C1 segment of cervical spinal cord (tissue), 14 donors: Measurements from ENCODE around the gene GALNT7.

Source experiments
- DNase-seq, 14 donors: peaks; one replicate each; lab custom pipeline; 2025; lab: John Stamatoyannopoulos, UW

Gene GALNT7

DNA sequence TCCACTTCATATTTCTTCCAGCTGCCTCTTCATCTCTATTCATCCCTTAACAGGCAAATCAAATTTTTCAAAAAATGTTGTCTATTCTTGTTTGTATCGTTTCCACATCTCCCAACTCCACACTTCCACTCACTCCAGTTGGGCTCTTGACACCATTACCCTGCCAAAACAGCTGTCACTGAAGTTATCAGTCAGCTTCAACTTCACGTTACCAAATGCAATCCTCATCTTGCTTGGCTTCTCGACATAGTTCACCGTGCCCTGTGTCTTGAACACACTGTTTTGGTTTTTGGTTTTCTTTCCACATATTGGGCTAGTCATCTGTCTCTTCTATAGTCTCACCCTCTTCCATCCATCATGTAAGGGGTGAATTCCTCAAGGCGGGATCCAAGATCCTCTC, 65.2 kb downstream of the GALNT7 start:
- DNase-seq: no peak

DNA sequence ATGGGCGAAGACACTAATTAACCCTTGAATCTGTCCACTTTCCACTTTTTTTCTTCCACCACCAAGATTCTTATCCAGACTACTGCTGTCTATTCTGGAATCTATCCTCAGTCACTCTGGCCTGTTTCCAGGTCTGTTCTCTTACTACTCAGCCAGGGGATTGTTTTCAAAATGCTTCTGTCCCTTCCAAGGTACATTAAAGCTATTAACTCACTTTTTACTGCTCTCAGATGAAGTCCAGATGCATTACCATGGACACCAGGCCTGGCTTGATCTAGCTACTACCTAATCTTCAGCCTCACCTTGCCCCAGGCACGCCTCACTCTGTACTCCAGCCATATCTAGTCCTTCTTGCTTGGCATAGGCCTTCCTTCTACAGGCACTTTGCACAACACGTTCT, 66.4 kb downstream of the GALNT7 start:
- no peak for DNase-seq

DNA sequence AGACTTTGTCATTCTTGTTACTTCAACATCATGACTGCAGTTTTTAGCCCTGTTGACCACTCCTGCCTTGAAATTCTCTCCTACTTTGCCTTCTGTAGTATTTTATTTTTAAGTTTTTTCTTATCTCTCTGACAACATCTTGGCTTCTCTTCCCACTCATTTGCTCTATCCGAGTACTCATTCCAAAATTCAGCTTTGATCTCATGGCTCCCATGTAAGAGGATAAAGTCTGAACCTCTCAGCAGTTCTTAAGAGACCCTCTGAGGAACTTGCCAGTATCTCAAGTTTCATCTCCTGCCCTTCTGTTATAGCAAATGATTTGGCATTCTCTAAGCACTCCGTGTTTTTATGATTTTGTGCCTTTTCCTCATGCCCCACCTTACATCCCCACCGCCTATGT, 67.7 kb downstream of the GALNT7 start:
- DNase-seq: no peak

DNA sequence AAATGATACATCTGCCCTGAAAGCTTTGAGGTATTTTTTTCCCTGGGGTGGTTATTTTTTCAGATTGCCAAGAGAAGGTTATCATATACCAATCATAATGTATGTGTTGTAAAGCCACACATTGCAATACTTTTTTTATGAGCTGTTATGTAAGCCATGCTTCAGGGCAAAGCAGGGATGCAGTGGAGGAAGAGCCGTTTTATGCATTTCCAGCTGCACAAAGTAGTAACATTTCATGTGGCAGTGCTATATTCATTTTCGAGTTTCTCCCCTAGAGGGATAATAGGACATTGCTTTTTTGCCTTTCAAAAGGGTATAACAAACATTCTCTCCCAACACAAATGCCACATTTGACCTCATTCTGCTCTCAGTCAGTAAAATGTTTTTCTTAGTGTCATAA, 68.5 kb downstream of the GALNT7 start:
- no peak for DNase-seq

DNA sequence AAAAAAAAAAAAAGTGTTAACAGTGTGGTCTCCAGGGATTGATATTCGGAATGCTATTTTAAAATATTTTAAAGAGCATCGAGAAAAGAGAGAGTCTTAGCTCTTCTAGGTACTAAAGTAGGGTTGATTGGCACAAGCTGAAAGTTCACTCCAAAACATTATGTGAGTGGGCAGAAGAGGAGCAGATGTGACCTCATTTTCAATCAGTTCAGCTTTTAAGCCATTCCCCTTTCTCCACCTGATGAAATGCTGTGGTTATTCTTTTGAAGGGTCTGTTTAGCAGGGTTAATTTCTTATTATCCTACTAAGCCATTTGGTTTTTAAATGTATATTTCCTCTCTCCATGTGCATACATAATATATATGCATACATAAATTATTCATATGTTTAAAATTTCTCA, 69.2 kb downstream of the GALNT7 start:
- DNase-seq: peak in 1 of 14 donors; percentile 62

DNA sequence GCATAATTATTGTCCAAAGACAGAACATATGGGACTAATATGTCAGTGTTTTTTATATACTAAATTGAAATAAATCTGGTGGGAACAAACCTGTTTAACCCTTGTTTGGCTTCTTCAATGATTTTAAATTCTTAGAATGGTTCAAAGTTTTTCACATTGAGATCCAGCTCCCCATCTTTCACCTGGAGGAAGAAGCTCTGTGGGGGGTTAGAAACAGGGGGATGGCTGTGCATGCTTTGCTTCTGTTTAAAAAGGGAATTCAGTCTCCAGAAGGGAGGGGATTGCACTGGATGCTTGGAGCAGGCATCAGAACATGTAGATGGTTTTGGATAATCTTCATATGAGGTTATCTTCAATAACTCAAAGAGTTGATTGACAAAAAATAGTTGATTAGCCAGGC, 72.1 kb downstream of the GALNT7 start:
- no peak for DNase-seq

DNA sequence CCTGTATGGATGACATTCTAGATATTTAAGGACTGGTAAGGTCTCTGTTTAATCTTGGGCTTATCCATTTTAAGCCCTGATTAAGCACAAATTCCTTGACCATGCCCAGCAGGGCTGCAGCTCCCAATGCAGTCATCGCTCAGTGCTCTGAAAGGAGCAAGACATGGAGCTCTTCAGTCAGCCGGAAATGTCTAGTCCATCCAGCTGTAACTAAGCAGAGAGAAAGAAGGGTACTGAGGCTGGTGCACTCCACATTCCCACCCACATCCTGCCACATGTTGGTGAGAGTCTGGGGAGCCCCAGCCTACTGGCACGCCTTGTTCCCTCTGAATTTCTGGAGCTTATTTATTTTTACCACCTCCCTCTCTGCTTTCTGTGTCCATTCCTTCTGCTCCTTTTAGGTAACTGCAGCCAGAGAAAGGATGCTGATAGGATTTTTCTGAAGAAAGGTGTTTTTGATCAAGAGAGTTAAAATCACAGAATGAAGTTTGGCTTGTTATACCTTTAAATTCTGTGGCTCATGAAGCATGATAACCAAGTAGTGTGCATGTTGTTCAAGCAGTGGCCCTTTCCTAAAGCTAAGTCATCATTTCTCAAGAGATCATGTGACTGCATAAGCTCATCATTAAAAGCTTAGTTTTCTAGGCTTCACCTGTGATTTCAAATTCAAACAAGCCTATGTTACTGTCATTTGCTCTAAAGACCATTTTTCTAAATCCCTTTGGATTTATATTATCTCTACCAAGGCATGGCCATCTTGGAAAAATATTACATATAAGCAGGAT, 74.0 kb downstream of the GALNT7 start:
- DNase-seq: no peak

DNA sequence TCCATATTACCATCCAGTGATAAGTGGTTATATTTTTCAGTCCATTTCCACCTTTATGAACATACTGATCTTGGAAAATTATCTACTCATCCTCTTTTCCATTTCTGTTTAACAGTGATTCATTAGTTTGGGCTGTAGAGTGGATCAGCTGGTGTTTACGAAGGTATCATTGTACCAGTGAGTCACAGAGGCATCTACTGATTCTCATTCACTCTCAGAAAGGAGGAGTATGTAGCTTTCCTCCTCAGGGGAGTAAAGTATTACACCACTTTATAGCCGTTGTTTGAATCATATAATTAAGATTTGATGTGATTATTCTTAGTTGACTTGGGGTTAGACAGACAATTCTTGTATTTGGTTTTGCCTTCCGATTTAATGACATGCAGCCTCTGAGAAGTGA, 74.7 kb downstream of the GALNT7 start:
- DNase-seq: no peak

DNA sequence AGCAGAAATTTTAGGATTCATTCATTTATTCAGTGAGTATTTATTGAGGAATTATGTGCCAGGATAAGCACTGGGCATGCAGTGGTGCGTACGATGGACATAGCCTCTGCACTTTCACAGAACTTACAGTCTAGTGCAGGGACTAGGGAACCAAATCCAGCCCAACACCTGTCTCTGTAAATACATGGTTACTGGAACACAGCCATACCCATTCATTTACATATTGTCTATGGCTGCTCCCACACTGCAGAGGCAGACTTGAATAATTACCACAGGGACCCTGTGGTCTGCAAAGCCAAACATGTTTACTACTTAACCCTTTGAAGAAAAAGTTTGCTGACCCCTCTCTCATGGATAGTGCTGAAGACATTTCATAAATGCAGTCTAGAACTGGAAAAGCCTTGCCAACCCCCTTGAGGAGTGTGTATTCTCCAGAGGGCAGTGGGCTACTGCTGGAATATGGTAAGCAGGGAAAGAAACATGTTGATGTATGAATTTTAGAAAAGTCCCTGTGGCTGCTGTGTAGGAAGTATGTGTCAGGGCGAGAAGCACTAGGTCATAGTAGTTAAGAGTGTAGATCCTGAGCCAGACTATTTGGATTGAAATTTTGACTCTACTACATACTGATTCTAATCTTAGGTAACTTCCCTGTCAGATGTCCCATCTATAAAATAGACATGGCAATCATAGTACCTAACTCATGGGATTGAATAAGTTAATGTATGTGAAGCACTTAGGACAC, 75.5 kb downstream of the GALNT7 start:
- DNase-seq: no peak

DNA sequence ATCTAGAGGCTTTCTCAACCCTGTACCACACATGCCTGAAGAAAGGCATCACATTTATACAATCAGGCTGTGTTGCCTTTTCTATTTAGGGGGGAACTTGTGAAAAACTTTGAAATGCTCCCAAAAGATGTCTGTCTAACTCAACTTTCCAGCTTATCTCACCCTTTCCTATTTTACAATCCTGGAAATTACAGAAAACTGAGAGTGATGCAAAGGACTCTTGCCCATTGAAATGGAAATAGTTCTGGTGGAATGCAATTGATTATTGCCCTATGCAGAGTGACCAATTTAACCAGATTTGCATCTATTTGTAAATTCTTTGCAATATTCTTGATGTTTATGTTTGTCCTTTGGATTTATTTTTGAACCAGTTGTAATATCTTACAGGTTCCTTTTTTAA, 77.3 kb downstream of the GALNT7 start:
- no peak for DNase-seq

DNA sequence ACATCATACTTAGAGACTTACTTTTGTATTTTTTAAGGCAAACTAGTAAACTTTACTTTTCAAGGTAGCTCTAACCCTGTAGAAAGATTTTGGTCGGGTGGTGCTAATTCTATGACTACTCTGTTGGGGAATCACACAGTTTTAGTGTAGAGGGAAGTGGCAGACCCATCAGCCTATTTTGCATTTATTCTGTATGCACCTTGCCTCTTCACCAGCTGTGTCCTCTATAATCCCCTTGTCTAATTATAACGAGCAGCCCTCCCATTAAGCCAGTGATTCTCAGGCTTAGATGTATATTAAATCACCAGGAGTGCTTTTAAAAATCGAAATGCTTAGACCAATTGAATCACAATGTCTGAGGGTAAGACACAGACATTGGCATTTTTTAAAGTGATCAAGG, 78.1 kb downstream of the GALNT7 start:
- no peak for DNase-seq

DNA sequence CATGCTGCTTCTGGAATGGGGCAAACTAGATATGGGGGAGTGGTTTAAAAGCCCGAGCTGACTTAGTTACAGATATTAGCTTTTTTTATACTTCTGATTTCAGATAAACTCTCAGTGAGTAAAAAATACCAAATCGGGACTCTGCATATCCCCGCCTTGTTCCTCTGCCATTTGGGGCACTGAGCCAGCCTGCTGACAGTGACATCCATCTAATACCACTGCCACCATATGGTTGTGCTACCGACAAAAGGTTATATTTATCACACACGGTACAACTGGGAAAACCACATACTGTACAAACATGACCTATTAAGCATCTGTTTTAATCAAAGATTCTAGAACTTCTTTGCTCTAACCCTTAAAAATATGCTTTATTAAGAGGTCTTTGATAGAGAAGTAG, 78.7 kb downstream of the GALNT7 start:
- peak in 2 of 14 donors; percentile 9 to 93 for DNase-seq

DNA sequence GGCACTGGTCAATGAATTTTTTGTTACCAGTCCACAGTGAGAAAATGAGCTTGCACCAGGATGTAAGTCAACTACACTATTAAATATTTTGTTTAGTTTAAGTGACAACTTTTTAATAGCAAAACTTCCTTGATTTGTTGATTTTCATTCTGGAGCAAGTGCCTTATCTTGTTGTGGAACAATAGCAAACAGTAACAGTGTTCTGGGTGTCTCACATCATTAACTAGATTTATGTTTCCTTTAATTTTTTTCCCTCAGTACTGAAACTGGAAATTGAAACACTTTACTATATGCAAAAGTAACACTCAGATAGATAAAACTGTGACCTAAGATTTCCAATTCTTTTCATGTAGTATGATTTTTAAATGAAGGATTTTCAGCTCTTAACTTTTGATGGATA, 80.1 kb downstream of the GALNT7 start:
- no peak for DNase-seq

DNA sequence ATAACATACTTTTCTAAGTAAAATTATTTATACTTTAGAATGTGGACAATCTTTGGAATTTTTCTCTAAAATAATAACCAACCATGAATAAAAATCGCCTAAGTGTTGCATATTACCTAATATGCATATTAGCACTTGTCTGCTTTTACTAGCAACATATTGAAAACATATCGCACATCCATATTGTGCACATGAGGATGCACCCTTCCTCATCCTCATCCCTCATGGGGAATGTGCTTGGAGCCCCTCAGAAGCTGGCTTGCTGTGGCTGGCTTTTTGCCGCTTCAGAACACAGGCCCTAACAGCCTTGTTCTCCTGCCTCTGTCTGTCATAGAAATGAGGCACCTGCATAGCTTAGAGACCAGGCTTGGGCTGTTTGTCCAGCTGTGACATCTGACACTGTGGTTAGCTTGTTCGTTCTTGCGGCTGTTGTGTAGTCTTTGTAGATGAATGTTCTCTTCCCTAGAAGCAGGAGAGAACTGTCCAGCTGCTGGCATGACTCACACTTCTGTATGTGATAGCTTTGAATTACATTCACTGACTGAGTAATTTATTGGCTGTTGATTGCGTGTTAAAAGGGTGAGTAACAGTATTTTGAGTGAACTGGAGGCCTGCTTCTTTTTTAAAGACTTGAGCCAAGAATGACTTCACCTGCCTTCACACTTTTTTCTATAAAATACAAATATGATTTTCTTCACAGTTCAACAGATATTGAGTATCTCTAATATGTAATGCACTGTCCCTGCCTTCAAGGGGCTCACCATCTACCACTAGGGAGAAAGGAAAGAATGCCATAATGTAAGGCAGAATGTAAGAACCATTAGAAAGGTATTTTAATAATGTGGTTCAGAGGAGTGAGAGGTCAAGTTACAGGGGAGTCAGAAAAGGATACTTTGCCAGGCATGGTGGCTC, 83.7 kb downstream of the GALNT7 start:
- DNase-seq: peak in 4 of 14 donors; percentile 1 to 53 (median 24)

DNA sequence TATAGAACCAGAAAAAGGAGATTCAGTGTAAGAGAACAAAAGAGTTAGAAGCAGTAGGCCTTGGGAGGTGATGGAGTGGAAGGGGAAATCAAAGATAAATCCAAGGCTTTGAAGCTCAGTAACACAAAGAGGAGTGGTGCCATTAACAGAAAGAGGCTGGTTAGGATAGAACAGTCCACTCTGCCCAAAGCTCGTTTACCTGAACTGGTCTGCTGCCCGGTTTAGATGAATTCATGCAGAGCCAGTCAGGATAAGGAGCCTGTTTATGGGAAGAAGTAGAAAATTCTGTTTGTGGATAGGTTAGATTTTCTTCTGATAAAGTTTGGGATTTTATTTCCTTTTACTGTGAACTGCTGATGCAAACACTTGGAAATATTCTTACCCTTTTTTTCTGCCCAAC, 85.0 kb downstream of the GALNT7 start:
- DNase-seq: peak in 1 of 14 donors; percentile 60

DNA sequence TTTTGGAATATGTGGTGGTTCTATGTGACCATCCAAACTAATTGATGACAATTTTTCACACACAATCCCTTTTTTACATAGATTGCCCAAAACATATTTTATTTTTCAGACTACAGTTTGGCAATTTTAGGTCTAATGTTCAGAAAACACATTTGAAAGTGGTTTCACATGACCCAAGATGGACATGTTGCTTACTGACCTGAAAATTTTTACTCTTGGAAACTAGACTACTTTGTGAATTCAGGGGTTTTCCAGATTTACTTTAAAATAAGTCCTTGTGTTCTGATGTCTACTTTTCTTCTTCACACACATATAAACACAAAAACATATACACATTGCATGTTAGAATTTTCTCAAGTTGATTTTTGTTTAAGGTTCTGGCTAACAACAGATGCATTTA, 86.0 kb downstream of the GALNT7 start:
- no peak for DNase-seq

DNA sequence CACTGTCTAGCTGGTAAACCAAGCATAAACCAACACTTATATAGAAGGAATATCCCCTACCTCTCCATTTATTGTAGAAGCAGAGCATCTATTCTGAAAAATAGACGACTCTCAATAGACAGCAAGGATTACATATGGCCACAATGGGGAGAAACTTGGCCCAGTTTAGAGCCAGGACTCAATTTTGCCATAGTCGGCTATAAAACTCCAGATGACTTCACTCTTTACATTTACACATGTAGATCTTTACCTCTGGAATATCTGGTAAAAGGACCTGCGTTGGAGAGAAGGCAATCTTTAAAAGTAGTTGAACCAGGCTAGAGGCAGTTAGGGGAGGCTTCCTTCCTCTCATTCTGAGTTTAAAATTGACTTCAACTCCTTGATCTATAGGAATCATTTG, 88.2 kb downstream of the GALNT7 start:
- DNase-seq: no peak

DNA sequence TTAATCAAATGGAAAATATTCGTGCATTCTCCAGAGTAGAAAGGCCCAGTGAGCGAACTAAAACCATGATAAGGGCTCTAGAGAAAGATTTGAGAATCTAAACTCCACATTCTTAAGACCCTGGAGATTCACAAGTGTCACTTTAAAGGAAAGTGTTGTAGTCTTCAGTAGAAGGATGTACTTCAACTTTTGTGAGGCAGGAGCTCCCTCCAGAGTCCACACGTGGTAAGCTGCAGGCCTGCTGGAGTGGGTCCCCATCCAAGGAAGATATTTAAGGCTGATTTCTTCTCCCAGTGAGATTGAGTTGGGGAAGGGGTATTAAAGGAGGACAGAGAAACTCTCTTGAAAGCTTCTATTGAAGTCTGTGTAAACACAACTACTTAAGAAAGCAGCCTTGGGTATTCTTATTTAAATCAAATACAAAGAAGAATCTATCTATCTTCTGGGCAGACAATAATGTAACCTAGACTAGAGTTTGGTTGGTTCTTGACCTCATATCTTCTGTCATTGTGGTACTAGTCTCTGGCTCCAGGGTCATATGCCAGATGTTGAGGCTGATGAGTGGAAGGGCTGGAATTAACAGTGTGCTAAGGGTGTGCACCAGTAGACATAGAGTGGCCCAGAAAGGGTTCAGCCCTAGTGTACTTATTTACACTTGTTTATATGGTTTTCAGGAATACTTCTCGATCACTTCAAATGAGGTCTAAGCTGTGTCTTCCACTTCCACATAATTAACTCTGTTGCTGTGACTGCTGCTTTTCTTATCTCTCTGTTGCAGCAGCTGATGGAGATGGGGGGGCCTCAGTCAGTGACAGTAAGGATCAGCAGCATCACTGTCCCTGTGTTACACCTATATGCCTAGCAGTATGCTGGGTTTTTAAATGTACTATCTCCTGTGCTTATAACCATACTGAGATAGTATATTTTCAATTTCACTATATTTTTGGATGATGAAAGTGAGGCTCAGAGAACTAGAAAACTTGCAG, 89.4 kb downstream of the GALNT7 start:
- DNase-seq: peak in 9 of 14 donors; percentile 13 to 82 (median 30)

DNA sequence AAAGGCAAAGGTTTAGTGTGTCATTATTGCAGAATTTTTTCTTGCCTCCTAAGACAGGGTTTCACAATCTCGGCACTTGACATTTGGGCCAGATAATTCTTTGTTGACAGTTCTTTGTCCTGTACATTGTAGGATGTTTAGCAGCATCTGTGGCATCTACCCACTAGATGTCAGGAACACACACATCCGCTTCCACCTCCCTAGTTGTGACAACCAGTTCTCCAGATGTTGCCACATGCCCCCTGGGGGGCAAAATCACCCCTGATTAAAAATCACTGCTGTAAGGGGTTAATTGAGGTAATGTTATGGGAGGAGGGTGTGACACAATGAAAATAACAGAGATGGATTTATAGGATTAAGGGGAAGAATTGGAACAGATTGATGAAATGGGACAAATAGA, 90.3 kb downstream of the GALNT7 start:
- no peak for DNase-seq

DNA sequence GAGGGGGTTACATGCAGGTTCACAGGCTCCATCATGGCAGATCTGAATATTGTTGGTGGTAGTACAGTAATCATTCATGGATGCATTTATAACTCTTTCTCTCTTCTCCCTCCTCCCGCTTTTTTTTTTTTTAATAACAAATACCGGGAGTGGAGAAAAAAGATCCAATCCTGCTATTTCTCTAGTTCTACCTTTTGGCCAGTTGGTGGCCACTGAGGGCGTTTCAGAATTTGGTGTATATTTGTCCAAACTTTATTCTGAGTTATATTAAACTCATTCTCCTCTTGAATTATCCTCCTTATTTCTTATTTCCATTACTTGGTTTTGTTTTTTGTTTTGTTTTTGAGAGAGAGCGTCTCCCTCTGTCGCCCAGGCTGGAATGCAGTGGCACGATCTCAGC, 90.7 kb downstream of the GALNT7 start:
- no peak for DNase-seq

DNA sequence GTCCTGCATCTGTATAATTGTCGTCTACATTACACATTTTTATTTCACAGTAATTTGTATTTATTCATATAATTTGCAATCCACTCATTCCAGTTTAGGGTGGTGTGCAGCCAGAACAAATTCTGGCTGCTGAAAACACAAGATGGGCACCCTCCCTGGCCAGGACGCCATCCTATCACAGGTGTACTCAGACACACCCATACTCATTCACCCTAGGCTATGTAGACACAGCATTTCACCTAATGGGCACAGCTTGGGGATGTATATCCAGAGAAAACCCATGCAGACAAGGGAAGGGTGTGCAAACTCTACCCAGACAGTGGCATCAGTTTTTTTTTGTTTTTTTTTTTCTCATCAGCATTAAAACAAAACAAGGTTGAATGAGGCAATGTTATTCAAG, 92.4 kb downstream of the GALNT7 start:
- DNase-seq: no peak
